GM12878 (cell line): Measurements from ENCODE around the gene RAB36. TPM values are rescaled to one million over a fixed set of nuclear protein-coding genes. Genes with fewer than 3 reads are reported as not detected.

Experiments
- ATAC-seq: fragments of 200-7000 bp; cut with Tn5 transposase; 3 replicates; pipeline ENCODE4 v1.9.1; 2020; ENCODE audit warnings: mild to moderate bottlenecking, moderate library complexity
- BruUV-seq: library from RNA; stranded (reverse); fragments of 400-500 nt; replicated peaks from 2 replicates; lab custom pipeline; 2021; lab: Mats Ljungman, UMichigan
- CTCF ChIA-PET: fragments of 300-600 bp; sonication (Branson Sonifier 250); formaldehyde crosslinking; extraction: SDS; loops from one replicate; lab custom pipeline; 2021; ENCODE audit warnings: inconsistent platforms; lab: Yijun Ruan, JAX
- POLR2A ChIA-PET: fragments of 350-600 bp; formaldehyde crosslinking; extraction: SDS; loops from one replicate; lab custom pipeline; 2021; ENCODE audit warnings: inconsistent platforms; lab: Charles Lee
- RAD21 ChIA-PET: fragments of 300-600 bp; sonication (Branson Sonifier 250); formaldehyde crosslinking; loops from one replicate; lab custom pipeline; 2023; ENCODE audit warnings: antibody characterized with exemption; ENCODE audit not compliant: unreplicated experiment; lab: Charles Lee
- SMC1A ChIA-PET: fragments of 300-600 bp; sonication (Branson Sonifier 250); formaldehyde crosslinking; loops from one replicate; lab custom pipeline; 2023; ENCODE audit not compliant: unreplicated experiment, uncharacterized antibody; lab: Charles Lee
- DNase-seq: peaks from one replicate; pipeline ENCODE4 v3.0.0-alpha.2; 2011; ENCODE audit warnings: low read depth, low spot score
- FAIRE-seq: peaks from 3 replicates; lab custom pipeline; 2011; peaks lifted over from hg19 to GRCh38; lab: Jason Lieb, UNC
- H2AFZ ChIP-seq: 2 replicates; pipeline ENCODE4 v1.6.0; 2011; ENCODE audit warnings: low read depth, low read length, control low read depth; ENCODE audit not compliant: control insufficient read depth
- H3K27ac ChIP-seq: 2 replicates; pipeline ENCODE4 v1.5.1; 2011; ENCODE audit warnings: control low read depth; ENCODE audit not compliant: control insufficient read depth, insufficient read depth
- H3K27me3 ChIP-seq, 2 experiments: replicated peaks in 1 of 2; 2 replicates each; pipeline versions ENCODE4 v1.6.0 to v1.6.1; 2011; ENCODE audit warnings: low read length in 1 of 2; ENCODE audit not compliant: control insufficient read depth in 2 of 2, insufficient read depth in 2 of 2
- H3K36me3 ChIP-seq, 2 experiments: 2 replicates each; pipeline ENCODE4 v1.5.1; 2011; ENCODE audit warnings: low read length in 1 of 2; ENCODE audit not compliant: control insufficient read depth in 2 of 2, insufficient read depth in 2 of 2
- H3K4me1 ChIP-seq: 2 replicates; pipeline ENCODE4 v1.6.1; 2011; ENCODE audit warnings: mild to moderate bottlenecking, low read length, moderate library complexity, mixed read lengths; ENCODE audit not compliant: control insufficient read depth, insufficient read depth
- H3K4me2 ChIP-seq: 2 replicates; pipeline ENCODE4 v1.6.0; 2011; ENCODE audit warnings: control low read depth; ENCODE audit not compliant: control insufficient read depth, insufficient read depth
- H3K4me3 ChIP-seq: fragments of 200-600 bp; sonication (generic); 2 replicates; pipeline ENCODE4 v1.5.1; 2016
- H3K79me2 ChIP-seq: 2 replicates; pipeline ENCODE4 v1.6.0; 2011; ENCODE audit warnings: low read length; ENCODE audit not compliant: control insufficient read depth, insufficient read depth
- H3K9ac ChIP-seq: 2 replicates; pipeline ENCODE4 v1.8.0; 2011; ENCODE audit warnings: low read length, control low read depth, mixed read lengths; ENCODE audit not compliant: control insufficient read depth, insufficient read depth
- H3K9me3 ChIP-seq: replicated peaks from 3 replicates; pipeline ENCODE4 v1.5.1; 2011; ENCODE audit warnings: mild to moderate bottlenecking, low read length; ENCODE audit not compliant: control insufficient read depth, insufficient read depth
- H4K20me1 ChIP-seq: 2 replicates; pipeline ENCODE4 v1.6.0; 2011; ENCODE audit not compliant: control insufficient read depth, insufficient read depth
- CREB1 ChIP-seq: IDR thresholded peaks from 2 replicates; pipeline ENCODE4 v1.6.1; 2012; ENCODE audit warnings: low read depth, mild to moderate bottlenecking, inconsistent platforms
- ETV6 ChIP-seq, 2 experiments: fragments of 450-650 bp in 1 of 2; IDR thresholded peaks in 1 of 2; conservative IDR thresholded peaks in 1 of 2; 2 replicates each; pipeline ENCODE4 v1.6.1; 2014; ENCODE audit warnings: antibody characterized with exemption in 1 of 2, borderline replicate concordance in 1 of 2, low read depth in 1 of 2, mild to moderate bottlenecking in 1 of 2, moderate library complexity in 1 of 2
- ZBTB40 ChIP-seq: fragments of 450-650 bp; IDR thresholded peaks from 2 replicates; pipeline ENCODE4 v1.6.1; 2016; ENCODE audit warnings: mild to moderate bottlenecking, moderate library complexity, borderline replicate concordance
- WGBS: methylation state at CpG from one replicate; pipeline ENCODE4 v1.1.6; 2016; ENCODE audit warnings: low lambda C conversion rate; ENCODE audit not compliant: insufficient replicate concordance, insufficient coverage; ENCODE audit errors: missing lambda C conversion rate; 5-methylcytosine and 5-hydroxymethylcytosine counted together
- in situ Hi-C: fragments of 300-500 bp; cut with MboI; formaldehyde crosslinking; loops from 9 replicates; pipeline ENCODE4 v1.14.3; 2018; ENCODE audit warnings: mixed read lengths
- intact Hi-C: fragments of 100-400 bp; cut with micrococcal nuclease; formaldehyde crosslinking; loops from one replicate; pipeline ENCODE4 v1.14.2; 2022; ENCODE audit not compliant: unreplicated experiment
- polyA plus RNA-seq, 11 experiments: library from polyadenylated mRNA; depleted of rRNA in 4 of 11; unstranded in 6 of 11; stranded (reverse) in 5 of 11; fragments of >200 nt; fragmentation: Nextera tagmentation in 4 of 11; fragmentation: Illumina TruSeq in 1 of 11; extraction: Ambion mirVana in 4 of 11; extraction: Trizol in 1 of 11; gene quantifications; 1 replicate in 1 of 11; 2 replicates in 10 of 11; pipeline versions ENCODE4 v1.2.1 to v1.2.3, GENCODE V29; 2011 to 2016; ENCODE audit warnings: inconsistent platforms in 2 of 11, missing spikeins in 2 of 11, low read depth in 1 of 11
- total RNA-seq, 4 experiments: library from RNA; depleted of rRNA in 3 of 4; stranded (reverse); fragments of >200 nt in 3 of 4; fragmentation: Illumina TruSeq in 1 of 4; extraction: Trizol in 1 of 4; gene quantifications; 2 replicates each; pipeline versions ENCODE4 v1.2.1 to v1.2.3, GENCODE V29; 2013 to 2021
- TF ChIP-seq, protein P1 (sequence below): fragments of 450-650 bp; IDR thresholded peaks from 2 replicates; pipeline ENCODE4 v1.6.1; 2017; ENCODE audit warnings: mild to moderate bottlenecking, moderate library complexity

The RAB36 gene
- total and polyA plus RNA-seq, 10 of the 15 experiments (the other 5 are each of a cell fraction or from before 2014, with no cell fraction given) = 0.31 to 2.7 (median 1.1) TPM

GRCh38 chr22:23119494-23120414 is 25.5 kb upstream of the RAB36 start:
- DNase-seq = no peak

More at GRCh38 chr22:23119494-23120414, 25.5 kb upstream of the RAB36 start:
- FAIRE-seq = no peak
- Histone ChIP-seq H3K36me3 (no peaks in the 10 kb centered on the region), H3K27me3 (no peaks in the 10 kb centered on the region), H3K79me2 (no peaks in the 10 kb centered on the region), H3K27ac (no peak overlapping the region), H3K4me2 (no peak overlapping the region), H2AFZ (peak overlapping the region; percentile 62), H3K9ac (no peak overlapping the region), H3K4me1 (no peaks in the 10 kb centered on the region), H3K4me3 (no peak overlapping the region), H4K20me1 (no peaks in the 10 kb centered on the region), H3K9me3 (no peaks in the 10 kb centered on the region)
- WGBS = 50% methylated on average over 15 of the region's 15 CpGs
- BruUV-seq = no TSS peak
- in situ Hi-C loops = loop anchor here (5.0 to 10.0 kb wide), 2 partner anchors 267 to 335 kb away; no protein-coding TSS in a partner anchor
- TF ChIP-seq, protein P1, sequence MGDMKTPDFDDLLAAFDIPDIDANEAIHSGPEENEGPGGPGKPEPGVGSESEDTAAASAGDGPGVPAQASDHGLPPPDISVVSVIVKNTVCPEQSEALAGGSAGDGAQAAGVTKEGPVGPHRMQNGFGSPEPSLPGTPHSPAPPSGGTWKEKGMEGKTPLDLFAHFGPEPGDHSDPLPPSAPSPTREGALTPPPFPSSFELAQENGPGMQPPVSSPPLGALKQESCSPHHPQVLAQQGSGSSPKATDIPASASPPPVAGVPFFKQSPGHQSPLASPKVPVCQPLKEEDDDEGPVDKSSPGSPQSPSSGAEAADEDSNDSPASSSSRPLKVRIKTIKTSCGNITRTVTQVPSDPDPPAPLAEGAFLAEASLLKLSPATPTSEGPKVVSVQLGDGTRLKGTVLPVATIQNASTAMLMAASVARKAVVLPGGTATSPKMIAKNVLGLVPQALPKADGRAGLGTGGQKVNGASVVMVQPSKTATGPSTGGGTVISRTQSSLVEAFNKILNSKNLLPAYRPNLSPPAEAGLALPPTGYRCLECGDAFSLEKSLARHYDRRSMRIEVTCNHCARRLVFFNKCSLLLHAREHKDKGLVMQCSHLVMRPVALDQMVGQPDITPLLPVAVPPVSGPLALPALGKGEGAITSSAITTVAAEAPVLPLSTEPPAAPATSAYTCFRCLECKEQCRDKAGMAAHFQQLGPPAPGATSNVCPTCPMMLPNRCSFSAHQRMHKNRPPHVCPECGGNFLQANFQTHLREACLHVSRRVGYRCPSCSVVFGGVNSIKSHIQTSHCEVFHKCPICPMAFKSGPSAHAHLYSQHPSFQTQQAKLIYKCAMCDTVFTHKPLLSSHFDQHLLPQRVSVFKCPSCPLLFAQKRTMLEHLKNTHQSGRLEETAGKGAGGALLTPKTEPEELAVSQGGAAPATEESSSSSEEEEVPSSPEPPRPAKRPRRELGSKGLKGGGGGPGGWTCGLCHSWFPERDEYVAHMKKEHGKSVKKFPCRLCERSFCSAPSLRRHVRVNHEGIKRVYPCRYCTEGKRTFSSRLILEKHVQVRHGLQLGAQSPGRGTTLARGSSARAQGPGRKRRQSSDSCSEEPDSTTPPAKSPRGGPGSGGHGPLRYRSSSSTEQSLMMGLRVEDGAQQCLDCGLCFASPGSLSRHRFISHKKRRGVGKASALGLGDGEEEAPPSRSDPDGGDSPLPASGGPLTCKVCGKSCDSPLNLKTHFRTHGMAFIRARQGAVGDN = peak; percentile 38; the same call in 1 of the 2 replicates
- TF ChIP-seq ZBTB40 (peak; percentile 41; the same call in 1 of the 2 replicates), CREB1 (no peak), ETV6 (conservative IDR thresholded peaks at IDR 0.05 in 1 of 2, IDR thresholded peaks at IDR 0.05 in 1 of 2; ENCODE audit: borderline replicate concordance in 1 of 2, low read depth in 1 of 2) (no peak)
- SMC1A ChIA-PET = interaction anchor here (1.1 to 7.3 kb wide), 3 partner anchors 8 to 160 kb away, joined by 3 to 82 read pairs (median 3); no protein-coding TSS in a partner anchor
- POLR2A ChIA-PET = no interaction called here
- RAD21 ChIA-PET = interaction anchor here (13.5 kb wide), 1 partner anchor 162 kb away, joined by 281 read pairs; no protein-coding TSS in a partner anchor
- CTCF ChIA-PET = interaction anchor here (0.9 to 13.8 kb wide), 6 partner anchors 8 to 171 kb away, joined by 3 to 211 read pairs (median 4); no protein-coding TSS in a partner anchor
- ATAC-seq = peak; percentile 56
- intact Hi-C loops = loop anchor here (10.0 kb wide), 3 partner anchors 275 to 345 kb away; no protein-coding TSS in a partner anchor
